Measurements from ENCODE around the gene KCNQ1.

- TF ChIP-seq TAF1 (IDR thresholded peaks at IDR 0.05; ENCODE audit: low read depth, low read length) (no peak), POLR2A (IDR thresholded peaks at IDR 0.05; ENCODE audit: low read depth, low read length) (no peak), POLR2AphosphoS5 (IDR thresholded peaks at IDR 0.05; ENCODE audit: low read depth, low read length) (no peak), POU2F2 (IDR thresholded peaks at IDR 0.05; ENCODE audit: low read depth, low read length) (no peak)
Observed at GRCh38 chr11:2480874-2481220, 36.0 kb downstream of the KCNQ1 start.

Data from GM12891 (cell line).